Ecto neural progenitor cell (in vitro differentiated cells): ENCODE measurements around the gene HOXB5.

Source experiments
- DNase-seq: peaks from one replicate; pipeline ENCODE4 v3.0.0-alpha.2; 2018; ENCODE audit warnings: low spot score

Gene HOXB5

GRCh38 chr17:48629411-48629759, 35.8 kb upstream of the HOXB5 start:
- DNase-seq, result no peak

- DNase-seq, result no peak
Observed at GRCh38 chr17:48628649-48629410, 35.3 kb upstream of the HOXB5 start.

GRCh38 chr17:48627623-48628521, 34.3 kb upstream of the HOXB5 start:
- no peak for DNase-seq

GRCh38 chr17:48627118-48627597, 33.6 kb upstream of the HOXB5 start:
- DNase-seq, result no peak

GRCh38 chr17:48626245-48627117, 32.9 kb upstream of the HOXB5 start, which contains the start of gene HOXB9:
Gene HOXB9 (minus strand): TSS chr17:48626358. CDS start chr17:48626269, 89 bp downstream.
- DNase-seq, result no peak

GRCh38 chr17:48625495-48626244, 32.1 kb upstream of the HOXB5 start:
- no peak for DNase-seq

GRCh38 chr17:48624544-48625494, 31.2 kb upstream of the HOXB5 start:
- no peak for DNase-seq

- DNase-seq, result no peak
Observed at GRCh38 chr17:48624118-48624517, 30.5 kb upstream of the HOXB5 start.

GRCh38 chr17:48623583-48623982, 30.0 kb upstream of the HOXB5 start:
- no peak for DNase-seq

- DNase-seq, result no peak
Observed at GRCh38 chr17:48622857-48623256, 29.3 kb upstream of the HOXB5 start.

GRCh38 chr17:48621410-48622392, 28.1 kb upstream of the HOXB5 start:
- DNase-seq, result no peak

- DNase-seq, result no peak
Observed at GRCh38 chr17:48620461-48621139, 27.0 kb upstream of the HOXB5 start.

GRCh38 chr17:48619826-48620449, 26.4 kb upstream of the HOXB5 start:
- no peak for DNase-seq

GRCh38 chr17:48618256-48618896, 24.8 kb upstream of the HOXB5 start:
- peak; percentile 97 for DNase-seq

GRCh38 chr17:48617471-48618255, 24.1 kb upstream of the HOXB5 start:
- DNase-seq, result no peak

GRCh38 chr17:48616717-48617470, 23.3 kb upstream of the HOXB5 start:
- no peak for DNase-seq
